Thoracic aorta endothelial cell (primary cell): ENCODE measurements around the gene NCOA1. TPM values are rescaled to one million over a fixed set of nuclear protein-coding genes. Genes with fewer than 3 reads are reported as not detected.

Experiments
- small RNA-seq: library from RNA; depleted of rRNA; stranded (forward); fragments of <200 nt; gene quantifications from one replicate; pipeline ENCODE3, GENCODE V24; 2012
- total RNA-seq: library from RNA; depleted of rRNA; stranded (reverse); fragments of >200 nt; gene quantifications from 2 replicates; pipeline ENCODE4 v1.2.3, GENCODE V29; 2012

Gene NCOA1
- 15.8 and 15.9 TPM in 2 replicates for total RNA-seq

DNA sequence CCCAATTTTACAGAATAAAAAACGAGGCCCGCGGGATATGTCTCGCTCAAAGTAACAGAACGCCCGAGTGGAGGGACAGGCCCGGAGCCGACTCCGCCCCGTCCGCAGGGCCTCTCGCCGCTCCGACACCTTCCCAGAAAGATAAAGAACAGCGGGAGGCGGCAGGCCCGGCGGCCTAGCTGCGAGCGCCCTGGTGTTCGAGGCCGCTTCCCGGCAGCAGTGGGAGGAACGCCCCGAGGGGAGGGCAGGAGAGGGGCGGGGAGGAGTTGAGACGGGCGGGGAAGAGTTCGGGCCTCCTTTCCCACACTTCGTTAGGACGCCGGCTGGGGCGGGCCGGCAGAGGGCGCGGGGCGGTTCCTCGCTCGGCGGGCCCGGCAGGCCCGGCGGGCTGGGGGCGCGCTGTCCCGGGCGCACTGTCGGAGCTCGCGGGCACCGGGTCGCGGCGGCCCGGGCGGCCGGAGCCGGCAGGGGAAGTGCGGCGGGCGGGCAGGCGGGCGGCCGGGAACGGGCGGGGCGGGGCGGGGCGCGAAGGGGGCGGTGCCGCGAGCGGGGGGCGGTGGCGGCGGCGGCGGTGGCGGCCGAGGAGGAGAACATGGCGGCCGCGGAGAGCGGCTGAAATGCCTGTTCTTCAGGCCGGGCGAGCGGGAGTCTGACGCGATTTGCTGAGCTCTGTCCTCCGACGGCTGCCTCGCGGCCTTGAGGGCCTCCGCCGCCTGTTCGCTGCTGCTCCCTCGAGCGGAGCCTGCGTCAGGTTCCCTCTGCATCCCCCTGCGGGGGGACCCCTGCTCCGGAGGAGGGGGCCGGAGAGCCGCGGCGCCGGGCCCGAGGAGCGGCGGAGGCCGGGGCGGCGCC lies at the start of gene NCOA1:
NCOA1 (plus strand) TSS at position 565 of the 852 bp plus-strand sequence. CDS start 167,424 bp downstream, outside the sequence.

DNA sequence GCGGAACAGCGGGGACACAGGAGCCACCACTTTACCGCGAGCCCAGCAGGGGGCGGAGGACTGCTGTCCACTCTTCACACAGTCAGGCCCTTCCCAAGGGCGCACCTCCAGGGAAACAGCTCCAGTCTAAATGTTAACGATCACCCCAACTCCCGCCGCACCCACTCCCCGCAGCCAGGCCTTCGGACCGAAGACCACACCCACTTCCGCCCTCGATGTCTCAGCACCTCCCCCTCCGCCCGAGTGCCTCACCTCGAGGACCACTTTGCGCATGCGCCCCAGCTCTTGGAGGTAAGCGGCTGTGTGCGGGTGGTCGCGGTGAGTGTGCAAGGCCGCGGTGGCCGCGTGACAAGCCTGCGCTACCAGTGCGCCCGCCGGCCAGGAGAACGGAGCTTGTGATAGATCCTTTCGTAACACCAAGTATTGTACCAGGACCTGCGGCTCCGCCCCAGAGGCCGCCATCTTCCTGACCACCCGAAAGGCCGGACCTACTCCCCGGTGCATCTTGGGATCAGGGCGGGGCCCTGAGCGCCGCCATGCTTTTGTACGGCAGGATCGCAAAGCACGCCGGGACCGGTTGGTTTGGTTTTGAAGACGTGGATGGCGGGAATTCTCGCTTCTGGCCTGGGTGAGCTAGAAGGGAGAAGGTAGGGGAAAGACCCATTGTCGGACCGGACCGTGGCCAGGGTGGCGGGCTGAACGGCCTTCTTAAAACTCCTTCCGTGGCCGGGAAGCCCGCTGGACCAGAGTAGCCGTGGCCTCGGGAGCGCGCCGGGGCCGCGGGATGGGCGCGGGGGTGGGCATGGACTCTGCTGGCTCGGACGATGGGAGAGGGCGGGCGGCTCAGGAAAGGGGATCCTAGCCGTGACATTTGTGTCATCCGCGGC lies 302.1 kb downstream of the NCOA1 start, which contains the start of the genes CENPO and PTRHD1:
CENPO (plus strand) TSS at position 552 of the 887 bp plus-strand sequence. CDS start 495 bp downstream, outside the sequence.
PTRHD1 (minus strand) TSS at position 518 of the 887 bp plus-strand sequence; CDS start at position 504, 14 bp downstream.

Small RNA genes within 50 kb of the gene (small RNA-seq; reads per million reads assigned to genes)
- gene RNA5SP88 (0.70 reads per million, percentile 4 among the genes with 10 or more reads in this experiment), gene RNU6-936P (not detected)

Other genes with a start within 250 kb of the NCOA1 start
- 72.2 and 87.7 TPM in 2 replicates for gene ITSN2, start 130.7 kb upstream of the NCOA1 start, total RNA-seq